Transverse colon (tissue), 4 donors: ENCODE results near the gene BAIAP2. TPM values are rescaled to one million over a fixed set of nuclear protein-coding genes. Genes with fewer than 3 reads are reported as not detected.
A peak's percentile ranks its signal among the peaks of the same experiment; 100 is the strongest.

Experiments used
- DNase-seq: peaks from one replicate; pipeline ENCODE4 v3.0.0-alpha.2; 2019
- H3K27ac ChIP-seq, 4 donors: fragments of 200-600 bp; sonication (generic); 2 replicates each; pipeline ENCODE4 v1.5.1; 2016 to 2018; ENCODE audit warnings: inconsistent platforms in 4 of 4
- H3K27me3 ChIP-seq: fragments of 200-600 bp; sonication (generic); 2 replicates; pipeline ENCODE4 v1.5.1; 2017; ENCODE audit warnings: inconsistent platforms
- H3K36me3 ChIP-seq, 4 donors: fragments of 200-600 bp; sonication (generic); 2 replicates each; pipeline ENCODE4 v1.5.1; 2017 to 2019; ENCODE audit warnings: inconsistent platforms in 4 of 4
- H3K4me1 ChIP-seq, 4 donors: fragments of 200-600 bp; sonication (generic); 2 replicates each; pipeline ENCODE4 v1.5.1; 2017 to 2020; ENCODE audit warnings: inconsistent platforms in 4 of 4
- H3K4me3 ChIP-seq, 4 donors: fragments of 200-600 bp; sonication (generic); 1 replicate in 1 of 4; 2 replicates in 3 of 4; pipeline versions ENCODE4 v1.5.1 to v1.6.1; 2017 to 2019; ENCODE audit warnings: inconsistent platforms in 4 of 4
- H3K9me3 ChIP-seq, 2 donors: fragments of 200-600 bp; sonication (generic); 2 replicates each; pipeline ENCODE4 v1.5.1; 2017 to 2019; ENCODE audit warnings: inconsistent platforms in 2 of 2
- CTCF ChIP-seq, 5 experiments: fragments of 200-600 bp in 3 of 5; fragments of 450-650 bp in 2 of 5; sonication (generic) in 3 of 5; IDR thresholded peaks; 1 replicate in 2 of 5; 2 replicates in 3 of 5; pipeline ENCODE4 v1.5.1; 2016 to 2017; ENCODE audit warnings: antibody characterized with exemption in 5 of 5, inconsistent platforms in 3 of 5, mild to moderate bottlenecking in 2 of 5, moderate library complexity in 1 of 5
- EP300 ChIP-seq: sonication (generic); formaldehyde crosslinking; IDR thresholded peaks from one replicate; pipeline ENCODE4 v1.6.1; 2017; ENCODE audit warnings: antibody characterized with exemption, low read depth
- POLR2A ChIP-seq: fragments of 450-650 bp; IDR thresholded peaks from one replicate; pipeline ENCODE4 v1.6.1; 2016; ENCODE audit warnings: antibody characterized with exemption, mild to moderate bottlenecking, moderate library complexity
- POLR2AphosphoS5 ChIP-seq, 3 donors: sonication (generic); formaldehyde crosslinking; IDR thresholded peaks; one replicate each; pipeline ENCODE4 v1.6.1; 2016; ENCODE audit warnings: antibody characterized with exemption in 3 of 3
- WGBS, 2 donors: methylation state at CpG; one replicate each; pipeline ENCODE4 v1.1.5; 2018; ENCODE audit warnings: low coverage in 1 of 2; 5-methylcytosine and 5-hydroxymethylcytosine counted together
- in situ Hi-C, 4 donors: fragments of 200-750 bp; cut with MboI; loops; one replicate each; pipeline versions ENCODE4 v1.15.0 to v1.15.1; 2017; ENCODE audit warnings: low sequenced_read_pairs in 3 of 4, low pct_ligation_motif_present in 1 of 4, low pct_unique_long_range_greater_than_20kb in 1 of 4
- intact Hi-C: fragments of 100-400 bp; cut with DNase I; formaldehyde crosslinking; loops from one replicate; pipeline ENCODE4 v1.15.1; 2023; ENCODE audit warnings: low total_unique reads
- total RNA-seq, 4 donors: library from RNA; depleted of rRNA; stranded (reverse); fragments of >200 nt; gene quantifications; one replicate each; pipeline ENCODE4 v1.1.0, GENCODE V29; 2016

Gene BAIAP2
- total RNA-seq, 4 donors from 2014 or later, result 11.7 to 62.1 (median 39.6) TPM

- Histone ChIP-seq H3K4me3 (peak overlapping the region in 2 of 4 donors; percentile 10 to 37), H3K9me3 (peaks cover 0 to 5% of the 10 kb centered on the region in 2 donors), H3K36me3 (no peaks in the 10 kb centered on the region), H3K4me1 (peaks cover 15 to 48% (median 31%) of the 10 kb centered on the region in 4 donors), H3K27ac (peak overlapping the region; percentile 74 to 85 (median 77)), H3K27me3 (no peaks in the 10 kb centered on the region)
- peak; percentile 32 to 55 (median 50) for TF ChIP-seq POLR2AphosphoS5 (IDR thresholded peaks at IDR 0.05)
- TF ChIP-seq CTCF (IDR thresholded peaks at IDR 0.05), result no peak
- peak; percentile 43 for TF ChIP-seq POLR2A
- no peak for TF ChIP-seq EP300
- intact Hi-C loops (no loop called here), in situ Hi-C loops (no loop called here)
- peak; percentile 43 for DNase-seq
- WGBS, 2 donors, result 14 to 17% methylated on average over 7 to 29 of the region's 29 CpGs
Observed at GRCh38 chr17:81018044-81018802, 16.7 kb upstream of the BAIAP2 start.

- intact Hi-C loops, result loop anchor here (5.0 kb wide), 1 partner anchor 77 kb away; no protein-coding TSS in a partner anchor
- 87 to 92% methylated on average over 12 to 24 of the region's 24 CpGs for WGBS, 2 donors
- no peak for DNase-seq
- H3K36me3 ChIP-seq, result no peaks in the 10 kb centered on the region
- H3K27me3 ChIP-seq, result no peaks in the 10 kb centered on the region
- H3K4me3 ChIP-seq, result no peak overlapping the region
- TF ChIP-seq CTCF (IDR thresholded peaks at IDR 0.05) (no peak), EP300 (no peak), POLR2A (no peak), POLR2AphosphoS5 (IDR thresholded peaks at IDR 0.05) (no peak)
- in situ Hi-C loops, result loop anchor here in 2 of 4 donors (10.0 kb wide), 1 partner anchor 75 kb away; no protein-coding TSS in a partner anchor
- peak overlapping the region in 3 of 4 donors; percentile 1 to 80 (median 79) for H3K27ac ChIP-seq
- H3K4me1 ChIP-seq, result peaks cover 15 to 56% (median 41%) of the 10 kb centered on the region in 4 donors
- peaks cover 0 to 5% of the 10 kb centered on the region in 2 donors for H3K9me3 ChIP-seq
Observed at GRCh38 chr17:81019563-81020442, 15.1 kb upstream of the BAIAP2 start.

- in situ Hi-C loops, result loop anchor here in 2 of 4 donors (10.0 kb wide), 1 partner anchor 74 kb away; no protein-coding TSS in a partner anchor
- TF ChIP-seq POLR2A (no peak), EP300 (no peak)
- Histone ChIP-seq H3K27me3 (no peaks in the 10 kb centered on the region), H3K4me1 (peaks cover 15 to 56% (median 41%) of the 10 kb centered on the region in 4 donors), H3K27ac (peak overlapping the region; percentile 79 to 86 (median 81)), H3K36me3 (no peaks in the 10 kb centered on the region), H3K4me3 (no peak overlapping the region), H3K9me3 (peaks cover 0 to 5% of the 10 kb centered on the region in 2 donors)
- 80 to 90% methylated on average over 2 to 11 of the region's 11 CpGs for WGBS, 2 donors
- intact Hi-C loops, result loop anchor here (5.0 kb wide), 1 partner anchor 77 kb away; no protein-coding TSS in a partner anchor
- no peak for DNase-seq
Observed at GRCh38 chr17:81020443-81020766, 14.5 kb upstream of the BAIAP2 start.

GRCh38 chr17:81020767-81021497 lies 14.0 kb upstream of the BAIAP2 start:
- peaks cover 0 to 5% of the 10 kb centered on the region in 2 donors for H3K9me3 ChIP-seq
- in situ Hi-C loops, result loop anchor here in 2 of 4 donors (10.0 kb wide), 1 partner anchor 74 kb away; no protein-coding TSS in a partner anchor
- TF ChIP-seq CTCF (IDR thresholded peaks at IDR 0.05) (no peak), EP300 (no peak), POLR2A (peak; percentile 58), POLR2AphosphoS5 (IDR thresholded peaks at IDR 0.05) (peak in 1 of 3 donors; percentile 62)
- H3K4me1 ChIP-seq, result peaks cover 15 to 56% (median 41%) of the 10 kb centered on the region in 4 donors
- H3K27me3 ChIP-seq, result peaks cover 3% of the 10 kb centered on the region
- DNase-seq, result peak; percentile 80
- peak overlapping the region; percentile 79 to 86 (median 81) for H3K27ac ChIP-seq
- WGBS, 2 donors, result 26% methylated on average over 22 of the region's 24 CpGs; no CpG with 5 or more reads in 1 of the 2 donors
- intact Hi-C loops, result loop anchor here (5.0 kb wide), 1 partner anchor 76 kb away; no protein-coding TSS in a partner anchor
- H3K36me3 ChIP-seq, result no peaks in the 10 kb centered on the region
- peak overlapping the region in 1 of 4 donors; percentile 10 for H3K4me3 ChIP-seq
